DMS79 treated with DMSO at 0.1 percent for 48 hours (cell line): ENCODE data around the gene UNKL.

Experiments used
- DNase-seq: peaks from one replicate; lab custom pipeline; 2025; lab: John Stamatoyannopoulos, UW

The UNKL gene

DNA sequence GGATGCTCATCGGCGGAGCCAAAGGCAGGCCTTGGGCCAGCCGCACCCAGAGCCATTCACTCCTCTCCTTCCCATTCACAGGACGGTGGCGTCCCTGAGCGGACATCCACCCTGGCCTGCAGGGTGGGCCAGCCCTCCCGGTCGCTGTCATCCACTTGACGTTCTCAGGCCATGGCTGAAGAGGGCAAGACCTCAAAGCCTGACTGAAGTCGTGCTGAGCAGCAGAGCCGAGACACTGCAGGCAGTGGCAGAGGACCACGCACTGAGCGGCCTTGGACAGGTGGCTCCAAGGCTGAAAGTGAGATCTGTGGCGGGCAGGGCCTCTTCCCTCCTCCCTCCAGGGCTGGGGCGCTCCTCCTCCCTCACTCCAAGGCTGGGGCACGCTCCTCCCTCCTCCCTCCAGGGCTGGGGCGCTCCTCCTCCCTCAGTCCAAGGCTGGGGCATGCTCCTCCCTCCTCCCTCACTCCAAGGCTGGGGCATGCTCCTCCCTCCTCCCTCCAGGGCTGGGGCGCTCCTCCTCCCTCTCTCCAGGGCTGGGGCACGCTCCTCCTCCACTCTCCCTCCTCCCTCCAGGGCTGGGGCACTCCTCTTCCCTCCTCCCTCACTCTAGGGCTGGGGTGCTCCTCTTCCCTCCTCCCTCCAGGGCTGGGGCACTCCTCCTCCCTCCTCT, 38.6 kb downstream of the UNKL start:
- DNase-seq, result no peak

DNA sequence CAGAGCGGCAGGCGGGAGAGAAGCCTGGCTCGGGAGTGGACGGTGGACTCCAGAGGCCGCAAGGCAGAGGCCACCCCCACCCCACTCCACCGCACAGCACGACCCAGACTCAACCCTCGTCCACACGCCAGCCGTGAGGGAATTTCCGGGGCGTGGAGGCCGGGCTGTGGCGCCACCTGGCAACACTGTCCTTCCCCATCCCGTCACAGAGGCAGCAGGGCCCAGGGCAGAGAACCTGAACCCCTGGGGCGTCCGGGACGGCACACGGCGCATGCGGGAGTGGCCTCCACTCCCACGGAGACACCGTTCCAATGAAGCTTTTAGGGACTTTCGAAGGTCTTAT, 39.2 kb downstream of the UNKL start:
- no peak for DNase-seq

DNA sequence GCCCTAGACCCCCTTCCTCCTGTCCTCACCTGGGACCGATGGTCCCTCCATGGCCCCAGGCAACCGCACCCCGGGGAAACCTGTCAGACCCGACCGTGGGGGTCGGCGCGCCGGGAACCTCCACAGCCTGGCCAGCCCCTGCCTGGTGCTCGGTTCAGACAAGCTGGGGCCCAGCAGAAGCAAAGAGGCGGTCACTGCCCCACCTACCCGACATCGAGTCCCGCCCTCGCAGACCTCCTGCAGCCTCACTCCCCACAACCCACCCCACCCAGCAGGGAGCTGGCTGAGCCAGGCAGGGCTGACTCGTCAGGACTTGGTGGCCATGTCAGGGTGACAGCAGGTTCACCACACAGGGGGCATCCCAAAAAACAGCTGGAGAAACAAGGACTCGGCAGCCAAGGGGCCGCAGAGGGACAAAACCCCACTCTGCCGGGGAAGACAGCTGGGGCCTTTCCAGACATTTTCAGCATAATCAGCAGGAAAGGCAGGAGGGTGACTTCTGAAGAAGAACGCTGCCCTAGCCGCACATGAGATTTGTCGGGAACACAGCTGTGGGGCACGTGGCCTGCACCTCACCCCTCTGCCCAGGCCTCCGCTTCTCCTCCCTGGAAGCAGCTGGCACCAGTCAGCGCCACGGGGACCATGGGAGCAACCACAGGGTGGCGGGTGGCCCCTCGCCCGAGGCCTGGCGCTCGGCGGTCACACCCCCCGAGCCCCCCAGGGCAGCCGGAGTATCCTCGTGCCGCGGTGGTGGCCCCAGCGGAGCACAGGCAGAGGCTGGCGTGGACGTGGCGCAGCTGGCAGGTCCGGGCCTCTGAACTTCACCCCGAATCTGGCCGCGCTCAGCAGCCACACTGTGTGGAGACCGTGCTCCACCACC, 39.8 kb downstream of the UNKL start:
- DNase-seq, result no peak

DNA sequence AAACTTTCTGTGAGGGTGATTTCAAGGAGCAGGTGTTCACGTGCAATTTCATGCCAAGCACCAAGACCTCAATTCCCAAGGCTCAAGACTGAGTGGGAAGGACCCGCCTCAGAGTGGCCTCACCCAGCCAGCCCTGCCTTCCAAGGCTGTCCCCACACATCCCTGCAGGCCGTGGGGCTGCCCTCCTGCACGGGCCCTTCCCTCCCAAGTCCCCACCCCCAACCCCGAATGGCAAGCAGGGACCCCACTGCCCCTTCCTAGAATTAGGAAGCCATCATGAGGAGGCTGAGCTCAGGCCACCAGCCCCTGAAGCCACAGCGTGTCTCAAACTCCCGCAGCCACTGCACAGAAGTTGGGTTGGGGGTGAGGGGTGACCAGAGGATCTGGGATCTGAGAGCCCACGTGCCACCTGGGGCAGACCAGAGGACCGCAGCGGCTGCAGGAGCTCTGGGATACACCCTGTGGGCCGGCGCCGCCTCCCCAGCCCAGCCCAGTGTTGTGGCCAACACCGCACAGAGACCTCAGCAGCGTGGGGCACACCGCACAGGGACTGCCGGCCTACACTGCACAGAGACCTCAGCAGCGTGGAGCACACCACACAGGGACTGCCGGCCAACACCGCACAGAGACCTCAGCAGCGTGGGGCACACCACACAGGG, 42.1 kb downstream of the UNKL start:
- DNase-seq, result no peak

DNA sequence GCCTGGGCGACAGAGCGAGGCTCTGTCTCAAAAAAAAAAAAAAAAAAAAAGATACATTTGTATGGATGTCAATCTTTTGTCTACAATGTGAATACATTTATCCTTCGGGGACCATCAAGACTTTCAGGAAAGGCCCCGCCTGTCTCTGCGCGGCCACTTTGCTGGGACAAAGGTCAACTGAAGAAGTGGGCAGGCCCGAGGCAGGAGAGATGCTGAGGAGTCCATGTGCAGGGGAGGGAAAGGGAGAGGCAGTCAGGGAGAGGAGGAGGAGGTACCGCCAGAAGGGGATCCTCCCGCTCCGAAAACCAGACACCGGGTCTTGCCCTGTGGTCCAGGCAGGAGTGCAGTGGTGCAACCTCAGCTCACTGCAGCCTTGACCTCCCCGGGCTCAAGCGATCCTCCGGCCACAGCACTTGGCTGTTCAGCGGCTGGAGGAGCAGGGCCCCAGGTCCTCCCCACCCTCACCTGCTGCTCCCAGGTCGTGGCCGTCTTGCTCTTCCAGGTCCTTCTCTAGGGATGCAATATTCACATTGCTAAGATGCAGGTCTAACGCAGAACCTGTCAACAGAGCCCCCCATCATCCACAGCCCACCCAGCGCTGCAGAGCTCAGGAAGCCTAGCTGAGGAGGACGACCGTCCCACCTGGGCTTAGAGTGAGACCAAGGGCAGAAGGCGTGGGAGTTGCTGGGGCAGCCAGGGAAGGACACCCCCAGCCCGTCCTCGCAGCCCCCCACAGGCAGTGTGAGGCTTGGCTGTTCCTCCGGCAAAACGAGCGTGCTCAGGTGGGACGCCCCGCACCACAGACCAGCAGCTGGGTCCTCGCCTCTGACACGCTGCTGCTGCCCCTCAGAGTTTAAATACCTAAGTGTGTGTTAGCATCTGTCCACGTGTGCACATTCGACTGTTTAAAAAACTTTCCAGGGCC, 43.2 kb downstream of the UNKL start:
- no peak for DNase-seq

DNA sequence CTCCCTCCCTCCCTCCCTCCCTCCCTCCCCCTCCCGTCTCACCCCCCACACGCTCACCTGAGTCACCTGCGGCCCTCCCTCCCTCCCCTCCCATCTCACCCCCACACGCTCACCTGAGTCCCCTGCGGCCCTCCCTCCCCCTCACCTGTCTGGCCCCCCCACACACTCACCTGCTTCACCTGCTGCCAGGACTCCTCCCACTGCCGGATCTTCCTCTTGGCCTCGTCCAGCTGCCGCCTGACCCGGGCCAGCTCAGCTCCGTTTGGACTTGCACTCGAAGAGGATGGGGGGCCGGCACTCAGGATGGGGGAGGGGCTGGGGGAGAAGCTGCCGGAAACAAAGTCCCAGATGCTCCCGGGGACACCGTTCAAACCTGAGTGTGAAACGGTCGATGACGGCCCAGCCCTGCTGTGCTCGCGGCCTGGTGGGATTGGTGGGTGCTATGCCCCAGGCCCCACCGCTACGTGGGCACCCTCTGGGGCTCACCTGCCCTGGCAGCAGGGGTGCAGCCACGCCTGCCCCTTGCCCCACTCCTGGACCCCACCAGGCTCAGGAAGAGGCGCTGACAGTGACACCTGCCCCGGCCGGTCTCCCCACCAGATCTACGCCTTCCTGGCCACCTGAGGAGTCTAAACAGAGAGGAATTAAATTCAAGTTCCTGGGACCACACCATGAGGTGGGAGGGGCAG, 46.9 kb downstream of the UNKL start:
- DNase-seq, result peak; percentile 20

DNA sequence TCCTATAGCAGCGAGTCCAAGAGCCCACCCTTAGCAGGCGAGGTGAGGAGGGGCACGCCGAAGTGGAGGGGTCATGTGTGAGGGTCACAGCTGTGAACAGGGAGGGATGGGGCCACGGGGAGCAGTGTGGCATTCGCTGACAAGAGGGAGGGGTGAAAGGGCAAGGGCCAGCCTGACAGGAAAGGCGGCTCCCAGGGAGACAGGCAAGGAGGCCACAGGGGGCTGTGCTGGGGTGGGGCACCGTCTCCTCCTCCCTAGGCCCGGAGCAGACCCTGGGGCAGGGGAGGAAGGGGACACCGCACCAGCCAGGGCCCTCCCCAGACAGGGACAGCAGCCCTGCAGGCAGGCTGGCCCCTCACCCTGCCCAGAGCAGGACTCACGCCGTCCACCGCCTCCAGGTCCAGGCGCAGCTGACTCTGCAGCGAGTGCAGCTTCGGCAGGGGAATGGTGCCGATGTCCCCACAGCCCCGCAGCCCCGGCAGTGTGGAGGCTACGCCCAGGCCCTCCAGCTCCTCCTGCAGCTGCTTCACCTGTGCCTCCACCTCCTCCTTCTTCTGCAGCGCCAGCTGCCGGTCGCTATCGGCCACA, 47.7 kb downstream of the UNKL start:
- peak; percentile 8 for DNase-seq

DNA sequence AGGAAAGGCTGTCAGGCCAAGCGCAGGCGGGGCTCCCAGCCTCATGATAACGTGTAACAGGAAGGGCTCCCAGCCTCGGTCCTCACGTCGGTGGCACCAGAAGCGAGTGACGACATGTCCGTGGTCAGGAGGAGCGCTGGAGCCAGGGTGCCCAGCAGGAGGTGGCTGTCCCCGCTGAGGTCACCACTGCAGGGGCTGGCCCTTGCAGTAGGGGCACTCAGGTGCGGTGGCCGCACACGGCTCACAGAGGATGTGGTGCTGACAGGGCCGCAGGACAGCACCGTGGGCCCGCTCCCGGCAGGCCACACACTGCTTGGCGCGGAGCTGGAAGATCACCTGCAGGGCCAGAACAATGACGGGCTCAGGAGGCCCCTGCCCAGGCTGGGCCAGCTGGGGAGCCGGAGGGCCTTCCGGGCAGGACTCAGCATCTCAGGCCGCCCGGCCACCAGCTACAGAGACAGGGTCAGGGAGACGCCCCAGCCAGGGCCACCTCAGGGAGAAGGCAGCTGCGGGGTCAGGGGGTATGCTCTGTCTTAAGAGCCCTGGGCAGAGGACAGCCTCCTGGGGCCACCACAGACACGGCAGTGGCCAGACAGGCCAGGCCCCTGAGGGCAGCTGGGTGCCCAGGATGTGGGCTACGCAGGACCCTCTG, 48.3 kb downstream of the UNKL start:
- no peak for DNase-seq

DNA sequence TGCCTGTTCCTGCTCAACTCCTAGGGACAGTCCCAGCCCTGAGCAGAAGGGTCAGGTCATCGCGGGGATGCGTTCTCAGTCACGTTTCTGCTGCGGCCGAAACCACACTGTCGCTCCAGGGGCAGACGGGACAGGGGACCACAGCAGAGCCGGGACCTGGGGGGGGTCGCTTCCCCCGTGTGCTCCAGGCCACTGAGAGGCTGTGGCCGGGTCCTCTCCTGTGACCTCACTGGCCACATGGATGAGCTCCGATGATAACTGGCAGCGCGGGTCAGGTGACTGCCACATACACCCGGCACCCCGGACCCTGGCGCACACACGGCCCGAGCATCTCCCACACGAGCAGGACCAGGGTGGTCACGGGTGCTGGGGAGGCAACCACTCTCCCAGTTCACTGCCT, 50.0 kb downstream of the UNKL start:
- no peak for DNase-seq

DNA sequence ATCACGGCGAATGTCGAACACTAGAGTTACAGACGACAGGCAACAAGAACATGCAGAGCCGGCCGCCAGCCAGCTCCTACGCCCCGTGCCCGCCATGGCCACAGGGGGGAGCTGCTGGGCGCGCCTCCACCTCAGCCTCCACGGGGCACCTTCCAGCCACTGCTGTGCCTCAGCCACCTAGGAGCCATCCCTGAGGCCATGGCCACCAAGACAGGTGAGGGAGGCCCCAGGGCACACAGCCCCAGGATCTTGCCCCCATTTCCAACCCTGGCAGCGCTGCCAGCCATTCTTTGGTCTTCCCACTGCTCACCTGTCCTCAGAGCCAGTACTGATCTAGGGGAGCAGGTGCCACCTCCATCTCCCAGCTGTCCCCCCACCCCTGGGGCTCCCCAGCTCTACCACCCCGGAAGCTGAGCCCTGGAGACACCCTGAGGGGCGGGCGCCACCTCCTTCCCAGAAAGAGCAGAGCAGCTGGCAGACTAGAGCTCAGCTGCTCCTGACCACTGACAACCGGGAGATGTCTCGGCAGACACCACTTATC, 50.9 kb downstream of the UNKL start:
- DNase-seq, result no peak

DNA sequence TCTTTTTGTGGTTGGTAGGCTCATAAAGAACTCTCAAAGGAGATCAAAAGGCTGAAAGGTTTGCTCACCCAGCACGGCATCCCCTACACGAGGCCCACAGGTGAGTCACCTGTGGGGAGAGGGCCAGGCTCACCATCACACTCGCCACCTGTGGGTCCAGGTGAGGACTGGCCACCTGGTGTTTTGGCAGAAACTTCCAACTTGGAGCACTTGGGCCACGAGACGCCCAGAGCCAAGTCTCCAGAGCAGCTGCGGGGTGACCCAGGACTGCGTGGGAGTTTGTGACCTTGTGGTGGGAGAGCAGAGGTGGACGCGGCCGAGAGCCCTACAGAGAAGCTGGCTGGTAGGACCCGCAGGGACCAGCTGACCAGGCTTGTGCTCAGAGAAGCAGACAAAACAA, 51.7 kb downstream of the UNKL start:
- DNase-seq, result no peak

DNA sequence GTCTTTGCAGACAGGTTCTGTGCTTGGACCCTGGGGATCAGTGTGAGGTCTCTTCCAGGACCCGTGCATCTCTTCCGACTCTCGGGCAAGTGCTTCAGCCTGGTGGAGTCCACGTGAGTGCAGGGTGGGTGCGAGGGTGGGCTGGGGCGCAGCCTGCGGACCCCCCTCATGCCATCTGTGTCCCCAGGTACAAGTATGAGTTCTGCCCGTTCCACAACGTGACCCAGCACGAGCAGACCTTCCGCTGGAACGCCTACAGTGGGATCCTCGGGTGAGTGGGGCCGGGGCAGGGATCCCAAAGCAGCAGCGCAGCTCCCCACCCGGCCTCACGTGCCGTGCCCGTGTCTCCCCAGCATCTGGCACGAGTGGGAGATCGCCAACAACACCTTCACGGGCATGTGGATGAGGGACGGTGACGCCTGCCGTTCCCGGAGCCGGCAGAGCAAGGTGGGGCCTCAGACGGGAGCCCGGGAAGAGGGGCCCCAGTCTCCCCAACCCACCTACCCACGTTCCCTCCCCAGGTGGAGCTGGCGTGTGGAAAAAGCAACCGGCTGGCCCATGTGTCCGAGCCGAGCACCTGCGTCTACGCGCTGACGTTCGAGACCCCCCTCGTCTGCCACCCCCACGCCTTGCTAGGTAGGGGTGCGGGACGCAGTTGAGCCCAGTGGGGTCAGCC, 52.7 kb downstream of the UNKL start:
- no peak for DNase-seq

DNA sequence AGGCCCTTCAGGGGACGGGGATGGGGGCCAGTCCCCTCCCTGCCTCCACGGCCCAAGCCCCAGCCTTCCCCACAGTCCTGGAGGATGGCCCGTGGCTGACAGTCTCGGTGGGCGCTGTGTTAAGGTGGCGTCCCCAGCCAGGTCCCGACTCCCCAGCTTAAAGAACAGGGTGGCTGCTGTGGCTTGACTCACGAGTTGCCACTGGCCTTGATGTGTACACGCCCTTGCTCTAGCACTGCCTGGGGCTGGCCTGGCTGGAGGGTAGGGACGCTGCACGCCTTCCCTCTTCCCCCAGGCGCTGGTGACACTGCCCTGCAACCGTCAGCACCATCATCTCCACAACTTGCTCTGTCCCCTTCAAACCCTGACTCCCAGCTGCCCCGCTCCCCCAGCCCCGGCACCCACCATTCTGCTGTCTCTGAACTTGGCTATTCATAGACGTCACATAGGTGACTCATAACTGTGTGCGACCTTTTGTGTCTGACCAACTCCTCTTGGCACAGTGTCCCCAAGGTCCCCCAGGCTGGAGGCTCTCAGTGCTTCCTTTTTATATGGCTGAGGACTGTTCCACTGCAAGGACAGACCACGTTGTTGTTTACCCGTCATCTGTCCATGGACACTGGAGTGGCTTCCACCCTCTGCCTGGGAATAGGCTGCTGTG, 56.5 kb downstream of the UNKL start:
- DNase-seq, result no peak

DNA sequence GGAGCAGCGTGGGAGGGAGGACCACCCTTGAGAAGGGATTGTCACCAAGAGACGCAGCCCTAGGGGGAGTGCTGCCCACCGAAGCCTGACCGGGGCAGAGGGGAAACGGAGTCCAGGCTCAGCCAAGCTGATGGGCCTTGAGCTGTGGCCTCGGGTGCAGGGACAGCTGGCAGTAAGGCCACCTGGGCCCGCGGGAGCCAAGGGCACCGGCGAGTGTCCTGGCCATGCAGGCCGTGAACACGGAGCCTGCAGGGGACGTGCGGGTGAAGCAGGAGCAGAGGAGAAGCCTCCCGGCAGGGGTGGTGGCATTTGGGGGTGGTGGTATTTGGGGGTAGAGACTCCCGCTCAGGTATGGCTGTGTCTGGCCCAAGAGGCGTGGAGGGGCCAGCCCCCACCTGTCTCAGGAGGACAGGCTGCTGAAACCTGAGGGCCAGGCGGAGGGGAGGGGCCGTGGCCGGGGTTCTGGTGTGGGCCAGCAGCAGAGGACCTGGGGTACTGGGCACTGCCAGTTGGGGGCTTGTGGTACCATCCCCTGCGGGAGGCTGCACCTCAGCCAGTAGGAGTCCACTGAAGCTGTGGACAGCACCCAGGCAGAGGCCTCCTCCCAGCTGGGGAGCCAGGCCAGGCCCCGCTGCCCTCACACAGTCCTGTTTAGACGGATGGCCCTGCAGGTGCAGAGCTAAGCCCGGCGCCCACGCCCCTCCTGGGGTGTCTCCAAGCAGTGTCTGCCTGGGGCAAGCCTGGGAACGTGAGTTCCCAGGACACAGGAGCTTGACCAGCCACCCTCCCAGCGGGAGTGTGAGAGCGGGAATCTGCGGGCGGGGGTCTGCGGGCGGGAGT, 58.2 kb downstream of the UNKL start:
- no peak for DNase-seq

DNA sequence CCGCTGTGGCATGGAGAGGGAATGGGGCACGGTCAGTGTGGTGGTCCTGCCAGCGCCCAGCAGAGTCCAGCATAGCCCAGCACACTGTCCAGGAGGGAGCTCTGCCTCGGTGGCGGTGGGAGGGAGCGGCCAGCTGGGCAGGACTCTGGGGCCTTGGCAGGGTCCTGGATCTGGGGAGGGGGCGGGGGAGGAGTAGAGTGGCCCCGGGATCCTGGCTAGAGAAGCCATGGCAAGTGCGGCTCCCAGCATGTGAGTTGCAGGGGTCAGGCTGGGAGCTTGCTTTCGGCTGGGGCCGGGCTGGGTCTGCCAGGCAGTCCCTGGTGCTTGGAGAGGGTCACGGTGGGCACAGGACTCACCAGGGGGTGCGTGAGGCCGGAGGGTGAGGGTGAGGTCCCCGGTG, 58.9 kb downstream of the UNKL start:
- no peak for DNase-seq

DNA sequence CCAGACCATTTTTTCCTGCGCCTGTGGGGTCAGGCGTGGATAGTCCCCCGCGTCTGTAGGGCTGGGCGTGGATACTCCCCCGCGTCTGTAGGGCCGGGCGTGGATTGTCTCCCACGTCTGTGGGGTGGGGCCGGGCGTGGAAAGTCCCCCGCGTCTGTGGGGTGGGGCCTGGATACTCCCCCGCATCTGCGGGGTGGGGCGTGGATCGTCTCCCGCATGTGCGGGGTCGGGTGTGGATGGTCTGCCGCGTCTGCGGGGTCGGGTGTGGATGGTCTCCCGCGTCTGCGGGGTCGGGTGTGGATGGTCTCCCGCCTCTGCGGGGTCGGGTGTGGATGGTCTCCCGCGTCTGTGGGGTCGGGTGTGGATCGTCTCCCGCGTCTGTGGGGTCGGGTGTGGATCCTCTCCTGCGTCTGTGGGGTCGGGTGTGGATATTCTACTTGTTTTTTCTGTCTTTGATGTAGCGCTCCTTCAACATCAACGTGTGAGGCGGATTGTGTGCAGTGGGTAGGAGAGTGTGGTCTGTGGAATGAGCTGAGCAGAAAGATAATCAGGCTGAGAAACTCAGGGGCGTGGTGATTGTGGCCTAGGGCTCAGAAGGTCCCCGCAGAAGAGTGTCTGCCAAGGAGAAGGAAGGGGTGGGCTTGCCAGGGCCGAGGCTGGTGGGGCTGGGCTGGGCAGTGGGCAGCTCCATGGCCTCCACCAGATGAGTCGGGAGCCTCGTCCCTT, 59.5 kb downstream of the UNKL start:
- DNase-seq, result no peak

DNA sequence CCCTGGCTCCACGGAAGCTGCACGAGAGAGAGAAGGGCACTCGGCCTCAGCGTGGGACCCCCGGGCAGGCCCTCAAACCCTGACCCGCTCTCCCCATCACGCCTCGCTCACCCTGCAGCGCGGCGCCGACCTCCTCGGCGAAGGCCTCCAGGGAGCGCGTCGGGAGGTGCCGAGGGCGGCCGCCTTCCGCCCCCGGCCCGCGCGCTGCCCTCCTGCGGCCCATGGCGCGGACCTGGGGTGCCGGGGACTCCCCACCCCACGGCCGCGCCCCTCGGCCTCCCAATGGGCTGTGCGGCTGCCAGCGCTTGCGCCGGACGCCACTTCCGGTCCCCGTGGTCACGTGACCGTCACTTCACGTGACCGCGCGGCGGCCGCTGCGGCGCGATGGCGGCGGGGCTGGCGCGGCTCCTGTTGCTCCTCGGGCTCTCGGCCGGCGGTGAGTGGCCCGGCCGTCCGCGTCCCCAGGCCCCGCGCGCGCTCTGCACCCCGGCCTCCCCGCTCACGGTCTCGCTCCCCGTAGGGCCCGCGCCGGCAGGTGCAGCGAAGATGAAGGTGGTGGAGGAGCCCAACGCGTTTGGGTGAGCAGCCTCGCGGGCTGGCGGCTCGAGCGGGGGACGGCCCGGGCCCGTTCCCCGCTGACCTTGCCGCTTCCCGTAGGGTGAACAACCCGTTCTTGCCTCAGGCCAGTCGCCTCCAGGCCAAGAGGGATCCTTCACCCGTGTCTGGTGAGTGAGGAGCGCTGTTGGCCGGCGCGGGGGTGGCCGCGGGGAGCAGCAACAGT, 62.7 kb downstream of the UNKL start, which contains the start of the genes GNPTG and TSR3:
Gene GNPTG (plus strand): TSS at position 350 of the 781 bp plus-strand sequence. CDS start 35 bp downstream, at position 385.
Gene TSR3 (minus strand): TSS at position 297 of the 781 bp plus-strand sequence. CDS start 74 bp downstream, at position 223.
- peak; percentile 40 for DNase-seq
